Neural progenitor cell (in vitro differentiated cells): ENCODE results near the gene PSMC4. TPM values are rescaled to one million over a fixed set of nuclear protein-coding genes. Genes with fewer than 3 reads are reported as not detected.

Experiments
- DNase-seq: peaks from one replicate; pipeline ENCODE4 v3.0.0-alpha.2; 2016; ENCODE audit warnings: low spot score
- H2AFZ ChIP-seq: fragments of 200-600 bp; sonication (generic); replicated peaks from 2 replicates; pipeline ENCODE4 v1.6.1; 2016; ENCODE audit warnings: antibody characterized with exemption
- H3F3A ChIP-seq: fragments of 200-600 bp; sonication (generic); 2 replicates; pipeline ENCODE4 v1.6.1; 2016; ENCODE audit warnings: antibody characterized with exemption, low read depth
- H3K27ac ChIP-seq: fragments of 200-600 bp; sonication (generic); 2 replicates; pipeline ENCODE4 v1.5.1; 2016; ENCODE audit warnings: mild to moderate bottlenecking
- H3K27me3 ChIP-seq: fragments of 200-600 bp; sonication (generic); 2 replicates; pipeline ENCODE4 v1.6.1; 2016; ENCODE audit warnings: mild to moderate bottlenecking, moderate library complexity
- H3K36me3 ChIP-seq: fragments of 200-600 bp; sonication (generic); 2 replicates; pipeline ENCODE4 v1.5.1; 2016
- H3K4me1 ChIP-seq: fragments of 200-600 bp; sonication (generic); 2 replicates; pipeline ENCODE4 v1.6.1; 2016; ENCODE audit warnings: mixed run types
- H3K4me2 ChIP-seq: fragments of 200-600 bp; sonication (generic); 2 replicates; pipeline ENCODE4 v1.6.1; 2016
- H3K4me3 ChIP-seq: fragments of 200-600 bp; sonication (generic); 2 replicates; pipeline ENCODE4 v1.5.1; 2016
- H3K79me2 ChIP-seq: fragments of 200-600 bp; sonication (generic); 2 replicates; pipeline ENCODE4 v1.6.1; 2016; ENCODE audit warnings: low read depth
- H3K9ac ChIP-seq: fragments of 200-600 bp; sonication (generic); 2 replicates; pipeline ENCODE4 v1.6.1; 2016
- H3K9me3 ChIP-seq: fragments of 200-600 bp; sonication (generic); 2 replicates; pipeline ENCODE4 v1.5.1; 2016; ENCODE audit warnings: low read depth
- H4K20me1 ChIP-seq: fragments of 200-600 bp; sonication (generic); 2 replicates; pipeline ENCODE4 v1.6.1; 2016; ENCODE audit warnings: low read depth
- H3K27ac Mint-ChIP-seq: 3 replicates; pipeline ENCODE4 v1.8.0; 2021; ENCODE audit warnings: mixed read lengths
- H3K27me3 Mint-ChIP-seq: 2 replicates; pipeline ENCODE4 v1.8.0; 2022; ENCODE audit warnings: low read depth, mild to moderate bottlenecking, inconsistent platforms, moderate library complexity, mixed read lengths; ENCODE audit not compliant: insufficient read depth
- H3K36me3 Mint-ChIP-seq: 3 replicates; pipeline ENCODE4 v1.8.0; 2021; ENCODE audit warnings: mixed read lengths
- H3K4me1 Mint-ChIP-seq: 3 replicates; pipeline ENCODE4 v1.8.0; 2021; ENCODE audit warnings: mixed read lengths
- H3K4me3 Mint-ChIP-seq: 3 replicates; pipeline ENCODE4 v1.8.0; 2021; ENCODE audit warnings: mild to moderate bottlenecking, moderate library complexity, mixed read lengths
- H3K9me3 Mint-ChIP-seq: 3 replicates; pipeline ENCODE4 v1.8.0; 2020; ENCODE audit warnings: mixed read lengths
- CTCF ChIP-seq: fragments of 200-600 bp; sonication (generic); IDR thresholded peaks from 2 replicates; pipeline ENCODE4 v1.5.1; 2017; ENCODE audit warnings: antibody characterized with exemption, mild to moderate bottlenecking
- EZH2 ChIP-seq: fragments of 200-600 bp; sonication (generic); IDR thresholded peaks from 2 replicates; pipeline ENCODE4 v1.6.1; 2017; ENCODE audit warnings: antibody characterized with exemption, mild to moderate bottlenecking, moderate library complexity
- EZH2phosphoT487 ChIP-seq: fragments of 200-600 bp; sonication (generic); IDR thresholded peaks from 2 replicates; pipeline ENCODE4 v1.6.1; 2017; ENCODE audit warnings: antibody characterized with exemption
- total RNA-seq: library from RNA; depleted of rRNA; stranded (reverse); fragments of >200 nt; gene quantifications from 2 replicates; pipeline ENCODE4 v1.2.3, GENCODE V29; 2015; ENCODE audit warnings: low replicate concordance

Gene PSMC4
- total RNA-seq, 1 donor from 2014 or later: 68.7 TPM

GRCh38 chr19:39927524-39928356 lies 43.2 kb upstream of the PSMC4 start:
- no peaks in the 10 kb centered on the region for H3K79me2 ChIP-seq
- H3K4me1 Mint-ChIP-seq: no peaks in the 10 kb centered on the region
- no peaks in the 10 kb centered on the region for H3K4me1 ChIP-seq
- H3K27me3 Mint-ChIP-seq: peaks cover 8% of the 10 kb centered on the region
- no peaks in the 10 kb centered on the region for H3K9me3 ChIP-seq
- H3K4me2 ChIP-seq: no peak overlapping the region
- H3K27ac Mint-ChIP-seq: no peak overlapping the region
- H3K36me3 ChIP-seq: no peaks in the 10 kb centered on the region
- H2AFZ ChIP-seq: no peak overlapping the region
- H3K27ac ChIP-seq: no peak overlapping the region
- no peaks in the 10 kb centered on the region for H3K9me3 Mint-ChIP-seq
- TF ChIP-seq CTCF (no peak), EZH2phosphoT487 (no peak), EZH2 (no peak)
- no peaks in the 10 kb centered on the region for H4K20me1 ChIP-seq
- H3K36me3 Mint-ChIP-seq: no peaks in the 10 kb centered on the region
- H3K4me3 Mint-ChIP-seq: no peak overlapping the region
- H3K9ac ChIP-seq: no peak overlapping the region
- no peaks in the 10 kb centered on the region for H3K27me3 ChIP-seq
- no peaks in the 10 kb centered on the region for H3F3A ChIP-seq
- no peak for DNase-seq
- no peak overlapping the region for H3K4me3 ChIP-seq

- no peak for TF ChIP-seq EZH2phosphoT487
- TF ChIP-seq CTCF: no peak
- TF ChIP-seq EZH2: no peak
- Histone ChIP-seq H4K20me1 (no peaks in the 10 kb centered on the region), H3F3A (no peaks in the 10 kb centered on the region), H3K9ac (no peak overlapping the region), H3K27me3 (no peaks in the 10 kb centered on the region), H3K4me1 (no peaks in the 10 kb centered on the region), H2AFZ (no peak overlapping the region), H3K79me2 (no peaks in the 10 kb centered on the region), H3K4me2 (no peak overlapping the region), H3K27ac (no peak overlapping the region), H3K9me3 (no peaks in the 10 kb centered on the region), H3K4me3 (no peak overlapping the region), H3K36me3 (no peaks in the 10 kb centered on the region)
- Mint-ChIP-seq H3K27me3 (peaks cover 6% of the 10 kb centered on the region), H3K36me3 (no peaks in the 10 kb centered on the region), H3K9me3 (no peaks in the 10 kb centered on the region), H3K4me3 (no peak overlapping the region), H3K27ac (no peak overlapping the region), H3K4me1 (no peaks in the 10 kb centered on the region)
- no peak for DNase-seq
These were observed 42.6 kb upstream of the PSMC4 start for GRCh38 chr19:39928357-39928725.

- H3K36me3 ChIP-seq: no peaks in the 10 kb centered on the region
- no peaks in the 10 kb centered on the region for H3K9me3 ChIP-seq
- no peaks in the 10 kb centered on the region for H3F3A ChIP-seq
- H4K20me1 ChIP-seq: no peaks in the 10 kb centered on the region
- H2AFZ ChIP-seq: no peak overlapping the region
- no peak for DNase-seq
- Mint-ChIP-seq H3K36me3 (no peaks in the 10 kb centered on the region), H3K9me3 (no peaks in the 10 kb centered on the region), H3K27me3 (peaks cover 3% of the 10 kb centered on the region), H3K4me3 (no peak overlapping the region), H3K4me1 (no peaks in the 10 kb centered on the region), H3K27ac (no peak overlapping the region)
- H3K4me2 ChIP-seq: no peak overlapping the region
- no peak overlapping the region for H3K9ac ChIP-seq
- no peaks in the 10 kb centered on the region for H3K27me3 ChIP-seq
- H3K4me3 ChIP-seq: no peak overlapping the region
- TF ChIP-seq EZH2phosphoT487 (no peak), EZH2 (no peak), CTCF (no peak)
- no peaks in the 10 kb centered on the region for H3K4me1 ChIP-seq
- H3K27ac ChIP-seq: no peak overlapping the region
- H3K79me2 ChIP-seq: no peaks in the 10 kb centered on the region
These were observed 41.2 kb upstream of the PSMC4 start for GRCh38 chr19:39929750-39930149.
